Mesenchymal stem cell (in vitro differentiated cells and primary cell): Measurements from ENCODE around the gene MINDY1.

Experiments
- DNase-seq: peaks from one replicate; pipeline ENCODE4 v3.0.0-alpha.2; 2013
- H2AFZ ChIP-seq: one replicate; pipeline ENCODE4 v1.6.1; 2013; ENCODE audit warnings: low read depth, mild to moderate bottlenecking, control low read depth, inconsistent platforms, low read length, moderate library complexity
- H2AK5ac ChIP-seq: 2 replicates; pipeline ENCODE4 v1.6.1; 2013; ENCODE audit warnings: low read length, moderate library complexity, mild to moderate bottlenecking, inconsistent platforms; ENCODE audit not compliant: severe bottlenecking
- H2BK120ac ChIP-seq: one replicate; pipeline ENCODE4 v1.6.1; 2013; ENCODE audit warnings: low read depth, mild to moderate bottlenecking, inconsistent platforms, low read length, moderate library complexity
- H2BK12ac ChIP-seq, 2 experiments: one replicate each; pipeline ENCODE4 v1.6.1; 2013; ENCODE audit warnings: inconsistent platforms in 2 of 2, low read length in 2 of 2, mild to moderate bottlenecking in 2 of 2, moderate library complexity in 2 of 2, control low read depth in 1 of 2
- H2BK15ac ChIP-seq: one replicate; pipeline ENCODE4 v1.6.1; 2013; ENCODE audit warnings: mild to moderate bottlenecking, low read depth, inconsistent platforms; ENCODE audit not compliant: poor library complexity, severe bottlenecking
- H2BK5ac ChIP-seq: 2 replicates; pipeline ENCODE4 v1.6.1; 2013; ENCODE audit warnings: low read depth, mild to moderate bottlenecking, low read length, control low read depth, inconsistent platforms; ENCODE audit not compliant: poor library complexity, severe bottlenecking
- H3K14ac ChIP-seq, 2 experiments: one replicate each; pipeline ENCODE4 v1.6.1; 2013; ENCODE audit warnings: inconsistent platforms in 2 of 2, low read length in 2 of 2, control low read depth in 1 of 2, mild to moderate bottlenecking in 1 of 2, moderate library complexity in 1 of 2
- H3K18ac ChIP-seq, 2 experiments: one replicate each; pipeline ENCODE4 v1.6.1; 2013; ENCODE audit warnings: inconsistent platforms in 2 of 2, low read length in 2 of 2, control low read depth in 1 of 2, low read depth in 1 of 2, mild to moderate bottlenecking in 1 of 2
- H3K23ac ChIP-seq, 2 experiments: one replicate each; pipeline ENCODE4 v1.6.1; 2013; ENCODE audit warnings: inconsistent platforms in 2 of 2, low read length in 2 of 2, mild to moderate bottlenecking in 2 of 2, moderate library complexity in 2 of 2, control low read depth in 1 of 2
- H3K27ac ChIP-seq: 2 replicates; pipeline ENCODE4 v1.5.1; 2013; ENCODE audit warnings: mild to moderate bottlenecking, moderate library complexity, low read length, control low read depth, inconsistent platforms; ENCODE audit not compliant: poor library complexity, severe bottlenecking
- H3K27me3 ChIP-seq, 2 experiments: 2 replicates each; pipeline versions ENCODE4 v1.6.1 to v1.7.0; 2013; ENCODE audit warnings: low read length in 2 of 2, mild to moderate bottlenecking in 2 of 2, moderate library complexity in 2 of 2, control low read depth in 1 of 2, inconsistent platforms in 1 of 2; ENCODE audit not compliant: control insufficient read depth in 1 of 2, insufficient read depth in 1 of 2
- H3K36me3 ChIP-seq, 2 experiments: 2 replicates each; pipeline versions ENCODE4 v1.6.1 to v1.7.0; 2013; ENCODE audit warnings: low read length in 2 of 2, control low read depth in 1 of 2, inconsistent platforms in 1 of 2, low read depth in 1 of 2, mild to moderate bottlenecking in 1 of 2; ENCODE audit not compliant: insufficient read depth in 2 of 2, control insufficient read depth in 1 of 2
- H3K4ac ChIP-seq, 2 experiments: one replicate each; pipeline ENCODE4 v1.6.1; 2013; ENCODE audit warnings: inconsistent platforms in 2 of 2, low read length in 2 of 2, mild to moderate bottlenecking in 2 of 2, moderate library complexity in 2 of 2, control low read depth in 1 of 2, low read depth in 1 of 2
- H3K4me1 ChIP-seq: 2 replicates; pipeline ENCODE4 v1.6.1; 2013; ENCODE audit warnings: low read depth, low read length, control low read depth; ENCODE audit not compliant: control insufficient read depth, insufficient read depth
- H3K4me2 ChIP-seq: 2 replicates; pipeline ENCODE4 v1.6.1; 2013; ENCODE audit warnings: low read length, mild to moderate bottlenecking, inconsistent platforms; ENCODE audit not compliant: poor library complexity, severe bottlenecking
- H3K4me3 ChIP-seq, 2 experiments: 2 replicates each; pipeline versions ENCODE4 v1.5.1 to v1.7.0; 2013; ENCODE audit warnings: low read length in 2 of 2, mild to moderate bottlenecking in 2 of 2, control low read depth in 1 of 2, low read depth in 1 of 2; ENCODE audit not compliant: insufficient read depth in 1 of 2
- H3K79me1 ChIP-seq: replicated peaks from 2 replicates; pipeline ENCODE4 v1.6.1; 2013; ENCODE audit warnings: mild to moderate bottlenecking, control low read depth, low read length, inconsistent platforms; ENCODE audit not compliant: poor library complexity, severe bottlenecking
- H3K9ac ChIP-seq: 2 replicates; pipeline ENCODE4 v1.7.0; 2013; ENCODE audit warnings: mild to moderate bottlenecking, low read length, moderate library complexity
- H3K9me3 ChIP-seq: 2 replicates; pipeline ENCODE4 v1.7.0; 2013; ENCODE audit warnings: mild to moderate bottlenecking, low read length; ENCODE audit not compliant: control insufficient read depth
- H4K8ac ChIP-seq: one replicate; pipeline ENCODE4 v1.6.1; 2013; ENCODE audit warnings: inconsistent platforms, mild to moderate bottlenecking, low read length, moderate library complexity
- H4K91ac ChIP-seq: one replicate; pipeline ENCODE4 v1.6.1; 2013; ENCODE audit warnings: mild to moderate bottlenecking, low read length, inconsistent platforms
- WGBS: methylation state at CpG from one replicate; pipeline ENCODE4 v1.1.7; 2013; ENCODE audit warnings: mixed read lengths; 5-methylcytosine and 5-hydroxymethylcytosine counted together

MINDY1 gene

GRCh38 chr1:150992626-150993025 is 14.1 kb downstream of the MINDY1 start:
- Histone ChIP-seq H4K91ac (no peak overlapping the region), H3K23ac (no peak overlapping the region), H2AFZ (no peak overlapping the region), H3K4me2 (no peak overlapping the region), H3K27ac (no peak overlapping the region), H3K36me3 (peaks cover 10 to 13% of the 10 kb centered on the region in 2 experiments), H3K27me3 (no peaks in the 10 kb centered on the region), H3K79me1 (no peaks in the 10 kb centered on the region), H2BK12ac (no peak overlapping the region), H3K9ac (no peak overlapping the region), H2BK120ac (no peak overlapping the region), H3K4me1 (peaks cover 10% of the 10 kb centered on the region), H3K14ac (no peak overlapping the region), H3K4ac (no peak overlapping the region), H3K9me3 (no peaks in the 10 kb centered on the region), H4K8ac (no peak overlapping the region), H3K18ac (no peak overlapping the region), H3K4me3 (no peak overlapping the region), H2AK5ac (no peak overlapping the region), H2BK5ac (no peak overlapping the region), H2BK15ac (no peak overlapping the region)
- no peak for DNase-seq
- 86% methylated on average over 4 of the region's 4 CpGs for WGBS

- Histone ChIP-seq H3K9me3 (no peaks in the 10 kb centered on the region), H3K36me3 (no peaks in the 10 kb centered on the region), H2AK5ac (no peak overlapping the region), H4K91ac (no peak overlapping the region), H3K23ac (no peak overlapping the region), H3K27ac (no peak overlapping the region), H2BK12ac (no peak overlapping the region), H3K27me3 (peaks cover 0 to 3% of the 10 kb centered on the region in 2 experiments), H3K18ac (no peak overlapping the region), H3K4me1 (peaks cover 7% of the 10 kb centered on the region), H2BK5ac (no peak overlapping the region), H3K9ac (no peak overlapping the region), H4K8ac (no peak overlapping the region), H3K4ac (no peak overlapping the region), H2BK120ac (no peak overlapping the region), H3K14ac (no peak overlapping the region), H2AFZ (no peak overlapping the region), H3K79me1 (no peaks in the 10 kb centered on the region), H3K4me2 (no peak overlapping the region), H2BK15ac (no peak overlapping the region), H3K4me3 (no peak overlapping the region)
- WGBS = 85% methylated on average over 4 of the region's 7 CpGs
- DNase-seq = no peak
These were observed 18.8 kb downstream of the MINDY1 start for GRCh38 chr1:150987924-150988323.

GRCh38 chr1:150985179-150985825 is 21.4 kb downstream of the MINDY1 start:
- no peaks in the 10 kb centered on the region for H3K9me3 ChIP-seq
- H2BK5ac ChIP-seq = no peak overlapping the region
- no peak overlapping the region for H4K91ac ChIP-seq
- H2BK120ac ChIP-seq = no peak overlapping the region
- H3K27me3 ChIP-seq = peaks cover 0 to 3% of the 10 kb centered on the region in 2 experiments
- H3K4me3 ChIP-seq = no peak overlapping the region
- no peak overlapping the region for H2BK15ac ChIP-seq
- no peak overlapping the region for H2AFZ ChIP-seq
- H4K8ac ChIP-seq = no peak overlapping the region
- H3K4me2 ChIP-seq = no peak overlapping the region
- no peak overlapping the region for H3K27ac ChIP-seq
- no peaks in the 10 kb centered on the region for H3K79me1 ChIP-seq
- H2AK5ac ChIP-seq = no peak overlapping the region
- WGBS = 92% methylated on average over 2 of the region's 2 CpGs
- DNase-seq = no peak
- no peak overlapping the region for H3K23ac ChIP-seq
- no peak overlapping the region for H3K14ac ChIP-seq
- H3K36me3 ChIP-seq = no peaks in the 10 kb centered on the region
- no peak overlapping the region for H3K4ac ChIP-seq
- no peak overlapping the region for H3K9ac ChIP-seq
- no peak overlapping the region for H2BK12ac ChIP-seq
- H3K4me1 ChIP-seq = peaks cover 20% of the 10 kb centered on the region
- H3K18ac ChIP-seq = no peak overlapping the region

GRCh38 chr1:150981805-150982712 is 24.6 kb downstream of the MINDY1 start, which contains the start of gene ANXA9:
Gene ANXA9, plus strand, starts transcription at chr1:150982292. Its CDS starts 814 bp downstream, at chr1:150983106.
- H3K27ac ChIP-seq = no peak within 1 kb of the TSS
- H3K4me2 ChIP-seq = no peak within 1 kb of the TSS
- no peaks in the 10 kb centered on the region for H3K79me1 ChIP-seq
- no peak within 1 kb of the TSS for H2BK5ac ChIP-seq
- H4K91ac ChIP-seq = peak within 1 kb of the TSS; percentile 34
- no peak within 1 kb of the TSS for H3K9ac ChIP-seq
- no peak within 1 kb of the TSS for H3K23ac ChIP-seq
- no peak within 1 kb of the TSS for H3K14ac ChIP-seq
- peak; percentile 30 for DNase-seq
- no peak within 1 kb of the TSS for H3K4me3 ChIP-seq
- peak within 1 kb of the TSS in 1 of 2 experiments; percentile 29 for H2BK12ac ChIP-seq
- no peak within 1 kb of the TSS for H2BK15ac ChIP-seq
- H3K9me3 ChIP-seq = no peaks in the 10 kb centered on the region
- peak within 1 kb of the TSS; percentile 56 for H4K8ac ChIP-seq
- WGBS = 75% methylated on average over 9 of the region's 12 CpGs
- peaks cover 0 to 3% of the 10 kb centered on the region in 2 experiments for H3K27me3 ChIP-seq
- peaks cover 27% of the 10 kb centered on the region for H3K4me1 ChIP-seq
- peak within 1 kb of the TSS in 1 of 2 experiments; percentile 27 for H3K4ac ChIP-seq
- no peak within 1 kb of the TSS for H2BK120ac ChIP-seq
- no peak within 1 kb of the TSS for H2AK5ac ChIP-seq
- H3K18ac ChIP-seq = no peak within 1 kb of the TSS
- H3K36me3 ChIP-seq = no peaks in the 10 kb centered on the region
- peak within 1 kb of the TSS; percentile 34 for H2AFZ ChIP-seq
